OCI-LY7 (cell line): ENCODE data around the gene GABARAPL2. TPM values are rescaled to one million over a fixed set of nuclear protein-coding genes. Genes with fewer than 3 reads are reported as not detected.
A peak's percentile ranks its signal among the peaks of the same experiment; 100 is the strongest.

Experiments used
- BruUV-seq: library from RNA; stranded (reverse); fragments of 400-500 nt; replicated peaks from 2 replicates; lab custom pipeline; 2021; lab: Mats Ljungman, UMichigan
- CTCF ChIA-PET: fragments of 300-600 bp; sonication (Branson Sonifier 250); formaldehyde crosslinking; loops from one replicate; lab custom pipeline; 2022; ENCODE audit warnings: antibody characterized with exemption; ENCODE audit not compliant: unreplicated experiment; lab: Charles Lee
- POLR2A ChIA-PET: fragments of 300-600 bp; sonication (Branson Sonifier 250); formaldehyde crosslinking; loops from one replicate; lab custom pipeline; 2022; ENCODE audit warnings: antibody characterized with exemption; lab: Charles Lee
- DNase-seq: peaks from one replicate; pipeline ENCODE4 v3.0.0-alpha.2; 2015; ENCODE audit warnings: low spot score
- H2AFZ ChIP-seq: fragments of 200-600 bp; sonication (generic), shearing (Covaris generic); 2 replicates; pipeline ENCODE4 v1.6.1; 2014; ENCODE audit warnings: mild to moderate bottlenecking, antibody characterized with exemption, low read length, moderate library complexity
- H3K27ac ChIP-seq: fragments of 200-600 bp; sonication (generic); 2 replicates; pipeline ENCODE4 v1.5.1; 2014; ENCODE audit warnings: mixed run types, low read depth, mild to moderate bottlenecking, moderate library complexity, low read length, inconsistent platforms; ENCODE audit not compliant: poor library complexity, severe bottlenecking
- H3K36me3 ChIP-seq: fragments of 200-600 bp; sonication (generic); 2 replicates; pipeline ENCODE4 v1.6.1; 2014; ENCODE audit warnings: mild to moderate bottlenecking, antibody characterized with exemption, low read length, moderate library complexity, mixed read lengths; ENCODE audit not compliant: insufficient read depth
- H3K4me1 ChIP-seq: fragments of 200-600 bp; sonication (generic); 2 replicates; pipeline ENCODE4 v1.5.1; 2014; ENCODE audit warnings: mild to moderate bottlenecking, low read length; ENCODE audit not compliant: insufficient read depth, poor library complexity, severe bottlenecking
- H3K4me2 ChIP-seq: fragments of 200-600 bp; sonication (generic); 2 replicates; pipeline ENCODE4 v1.6.1; 2014; ENCODE audit warnings: mild to moderate bottlenecking, low read length
- H3K4me3 ChIP-seq: fragments of 200-600 bp; sonication (generic); 2 replicates; pipeline ENCODE4 v1.5.1; 2014; ENCODE audit warnings: mild to moderate bottlenecking, low read depth, low read length; ENCODE audit not compliant: poor library complexity, severe bottlenecking
- H3K79me2 ChIP-seq: fragments of 200-600 bp; sonication (generic); 2 replicates; pipeline ENCODE4 v1.6.1; 2016; ENCODE audit warnings: low read depth, mild to moderate bottlenecking, low read length, moderate library complexity, mixed read lengths; ENCODE audit not compliant: insufficient read depth
- H3K9me2 ChIP-seq: fragments of 200-600 bp; sonication (generic); 2 replicates; pipeline ENCODE4 v1.6.1; 2016; ENCODE audit warnings: mild to moderate bottlenecking, low read length, mixed read lengths; ENCODE audit not compliant: insufficient read depth
- H3K9me3 ChIP-seq: fragments of 200-600 bp; sonication (generic); 2 replicates; pipeline ENCODE4 v1.6.1; 2014; ENCODE audit warnings: mild to moderate bottlenecking, mixed run types, low read length, mixed read lengths
- H4K20me1 ChIP-seq: fragments of 200-600 bp; sonication (generic); 2 replicates; pipeline ENCODE4 v1.6.1; 2014; ENCODE audit warnings: mild to moderate bottlenecking, antibody characterized with exemption, low read length, moderate library complexity, mixed read lengths; ENCODE audit not compliant: insufficient read depth
- CTCF ChIP-seq: fragments of 200-600 bp; sonication (generic); conservative IDR thresholded peaks from 2 replicates; pipeline ENCODE4 v1.5.1; 2014; ENCODE audit warnings: mild to moderate bottlenecking, antibody characterized with exemption, low read length, moderate library complexity, mixed read lengths
- EZH2phosphoT487 ChIP-seq: fragments of 200-600 bp; sonication (generic); IDR thresholded peaks from 2 replicates; pipeline ENCODE4 v1.6.1; 2018; ENCODE audit warnings: low read depth, borderline replicate concordance, mild to moderate bottlenecking, mixed run types, antibody characterized with exemption, low read length, moderate library complexity, mixed read lengths
- intact Hi-C: fragments of 100-400 bp; cut with micrococcal nuclease; formaldehyde crosslinking; loops from one replicate; pipeline ENCODE4 v1.10.0; 2022; ENCODE audit not compliant: unreplicated experiment
- total RNA-seq, 2 experiments: library from RNA; depleted of rRNA in 1 of 2; stranded (reverse); fragments of >200 nt in 1 of 2; shearing (Covaris generic) in 1 of 2; gene quantifications; 2 replicates each; pipeline ENCODE4 v1.2.3, GENCODE V29; 2014 to 2022

Gene GABARAPL2
- total RNA-seq, 2 experiments from 2014 or later = 57.7 to 93.5 TPM

GRCh38 chr16:75622761-75623605 lies 56.8 kb downstream of the GABARAPL2 start, which contains the start of gene ADAT1:
Gene ADAT1, minus strand, starts transcription at chr16:75623281. Its CDS starts 2,482 bp downstream, at chr16:75620799.
- Histone ChIP-seq H3K4me1 (peaks cover 22% of the 10 kb centered on the region), H3K36me3 (peaks cover 63% of the 10 kb centered on the region), H3K9me2 (no peaks in the 10 kb centered on the region), H2AFZ (peak within 1 kb of the TSS; percentile 87; the same call in 1 of the 2 replicates), H3K27ac (peak within 1 kb of the TSS; percentile 59), H3K9me3 (no peaks in the 10 kb centered on the region), H3K4me2 (peak within 1 kb of the TSS; percentile 94), H4K20me1 (no peaks in the 10 kb centered on the region), H3K4me3 (peak within 1 kb of the TSS; percentile 82), H3K79me2 (peaks cover 20% of the 10 kb centered on the region; the same call in 1 of the 2 replicates)
- TF ChIP-seq EZH2phosphoT487 = no peak
- no peak for TF ChIP-seq CTCF
- intact Hi-C loops = loop anchor here (1.0 to 2.0 kb wide), 5 partner anchors 24 to 158 kb away; partner anchors contain the start of genes KARS1, TERF2IP and TMEM170A
- ChIA-PET CTCF (interaction anchor here (0.6 to 1.7 kb wide), 3 partner anchors 32 to 933 kb away, joined by 3 to 9 read pairs (median 4); no protein-coding TSS in a partner anchor), POLR2A (interaction anchor here (0.7 to 3.4 kb wide), 9 partner anchors 12 to 141 kb away, joined by 3 to 26 read pairs (median 5); partner anchors contain the start of genes GABARAPL2, KARS1 and TERF2IP)
- peak; percentile 98 for DNase-seq
- TSS peak; percentile 87 for BruUV-seq

GRCh38 chr16:75624921-75625334 lies 58.7 kb downstream of the GABARAPL2 start:
- Histone ChIP-seq H3K4me1 (peaks cover 22% of the 10 kb centered on the region), H3K36me3 (peaks cover 63% of the 10 kb centered on the region)

More at GRCh38 chr16:75624921-75625334, 58.7 kb downstream of the GABARAPL2 start:
- H3K27ac ChIP-seq = no peak overlapping the region
- H3K79me2 ChIP-seq = peaks cover 20% of the 10 kb centered on the region; the same call in 1 of the 2 replicates
- intact Hi-C loops = no loop called here
- no peaks in the 10 kb centered on the region for H3K9me2 ChIP-seq
- no peak for DNase-seq
- H3K9me3 ChIP-seq = no peaks in the 10 kb centered on the region
- BruUV-seq = no TSS peak
- H4K20me1 ChIP-seq = no peaks in the 10 kb centered on the region
- H2AFZ ChIP-seq = no peak overlapping the region
- ChIA-PET CTCF (no interaction called here), POLR2A (no interaction called here)
- no peak for TF ChIP-seq EZH2phosphoT487
- no peak for TF ChIP-seq CTCF
- H3K4me3 ChIP-seq = no peak overlapping the region
- H3K4me2 ChIP-seq = no peak overlapping the region
